Caco-2 (cell line): ENCODE data around the gene PIGU. TPM values are rescaled to one million over a fixed set of nuclear protein-coding genes. Genes with fewer than 3 reads are reported as not detected.

Experiments
- BruUV-seq: library from RNA; stranded (reverse); fragments of 400-500 nt; replicated peaks from 2 replicates; lab custom pipeline; 2021; lab: Mats Ljungman, UMichigan
- CTCF ChIA-PET: fragments of 300-600 bp; sonication (Branson Sonifier 250); formaldehyde crosslinking; loops from one replicate; lab custom pipeline; 2022; ENCODE audit warnings: antibody characterized with exemption; lab: Charles Lee
- POLR2A ChIA-PET: fragments of 300-600 bp; sonication (Branson Sonifier 250); formaldehyde crosslinking; loops from one replicate; lab custom pipeline; 2022; ENCODE audit warnings: antibody characterized with exemption; lab: Charles Lee
- DNase-seq, 2 experiments: peaks; one replicate each; pipeline versions ENCODE4 v3.0.0 to v3.0.0-alpha.2; 2020 to 2022
- H3K27me3 ChIP-seq: replicated peaks from 2 replicates; pipeline ENCODE4 v1.6.0; 2011; ENCODE audit warnings: low read length; ENCODE audit not compliant: control insufficient read depth, insufficient read depth
- H3K36me3 ChIP-seq: 2 replicates; pipeline ENCODE4 v1.5.1; 2011; ENCODE audit warnings: low read length; ENCODE audit not compliant: control insufficient read depth, insufficient read depth
- H3K4me1 ChIP-seq: fragments of 250-450 bp; sonication (Bioruptor Pico); 2 replicates; pipeline ENCODE4 v1.5.1; 2020; ENCODE audit warnings: mild to moderate bottlenecking
- H3K4me3 ChIP-seq: 2 replicates; pipeline ENCODE4 v1.5.1; 2011; ENCODE audit warnings: low read depth, mild to moderate bottlenecking, control low read depth, low read length
- H3K9me3 ChIP-seq: fragments of 250-450 bp; sonication (Bioruptor Pico); 2 replicates; pipeline ENCODE4 v1.5.1; 2020; ENCODE audit warnings: mild to moderate bottlenecking, moderate library complexity
- H3K27ac Mint-ChIP-seq: one replicate; pipeline ENCODE4 v1.8.0; 2022; ENCODE audit warnings: mixed read lengths; ENCODE audit not compliant: unreplicated experiment
- H3K27me3 Mint-ChIP-seq: one replicate; pipeline ENCODE4 v1.8.0; 2022; ENCODE audit warnings: mixed read lengths; ENCODE audit not compliant: insufficient read depth, unreplicated experiment
- H3K36me3 Mint-ChIP-seq: one replicate; pipeline ENCODE4 v1.8.0; 2022; ENCODE audit warnings: mild to moderate bottlenecking, mixed read lengths; ENCODE audit not compliant: insufficient read depth, unreplicated experiment
- H3K4me1 Mint-ChIP-seq: one replicate; pipeline ENCODE4 v1.8.0; 2022; ENCODE audit warnings: low read depth, mixed read lengths; ENCODE audit not compliant: unreplicated experiment
- H3K4me3 Mint-ChIP-seq: one replicate; pipeline ENCODE4 v1.8.0; 2022; ENCODE audit warnings: mild to moderate bottlenecking, moderate library complexity, mixed read lengths; ENCODE audit not compliant: unreplicated experiment
- H3K9me3 Mint-ChIP-seq: one replicate; pipeline ENCODE4 v1.8.0; 2022; ENCODE audit warnings: mixed read lengths; ENCODE audit not compliant: unreplicated experiment
- intact Hi-C: fragments of 100-400 bp; cut with micrococcal nuclease; formaldehyde crosslinking; loops from one replicate; pipeline ENCODE4 v1.10.0; 2022; ENCODE audit not compliant: unreplicated experiment
- total RNA-seq: library from RNA; stranded (reverse); gene quantifications from 2 replicates; pipeline ENCODE4 v1.2.3, GENCODE V29; 2022
- TF ChIP-seq, protein P1 (sequence below), 2 experiments: fragments of 200-600 bp in 1 of 2; IDR thresholded peaks; 1 replicate in 1 of 2; 2 replicates in 1 of 2; pipeline versions ENCODE4 v1.5.1 to v1.8.0; 2011 to 2022; ENCODE audit warnings: antibody characterized with exemption in 1 of 2, control low read depth in 1 of 2, inconsistent platforms in 1 of 2, low read depth in 1 of 2, low read length in 1 of 2, mild to moderate bottlenecking in 1 of 2, moderate library complexity in 1 of 2; ENCODE audit not compliant: insufficient read depth in 1 of 2, severe bottlenecking in 1 of 2, unreplicated experiment in 1 of 2

Gene PIGU
- total RNA-seq, 1 experiment from 2014 or later = 61.7 TPM

DNA sequence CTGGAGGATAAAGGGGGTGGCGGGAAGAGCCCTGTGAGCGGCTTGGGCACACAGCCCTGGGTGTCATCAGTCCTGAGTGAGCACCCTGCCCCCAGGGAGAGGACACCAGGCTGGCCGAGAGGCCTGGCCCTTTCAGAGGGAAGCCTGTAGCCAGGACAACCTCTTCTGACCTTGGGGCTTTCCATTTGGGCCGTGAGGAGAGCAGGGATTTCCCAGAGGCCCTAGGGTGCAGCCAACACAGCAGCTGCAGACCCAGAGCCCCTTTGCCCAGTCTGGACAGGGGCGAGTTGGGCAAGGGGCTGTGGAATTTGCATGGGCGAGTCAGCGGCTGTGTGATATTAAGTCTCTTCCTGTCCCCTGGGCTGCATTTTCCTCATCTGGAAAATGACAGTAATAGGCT, 112.1 kb downstream of the PIGU start:
- no peaks in the 10 kb centered on the region for H3K27me3 Mint-ChIP-seq
- POLR2A ChIA-PET = no interaction called here
- intact Hi-C loops = no loop called here

DNA sequence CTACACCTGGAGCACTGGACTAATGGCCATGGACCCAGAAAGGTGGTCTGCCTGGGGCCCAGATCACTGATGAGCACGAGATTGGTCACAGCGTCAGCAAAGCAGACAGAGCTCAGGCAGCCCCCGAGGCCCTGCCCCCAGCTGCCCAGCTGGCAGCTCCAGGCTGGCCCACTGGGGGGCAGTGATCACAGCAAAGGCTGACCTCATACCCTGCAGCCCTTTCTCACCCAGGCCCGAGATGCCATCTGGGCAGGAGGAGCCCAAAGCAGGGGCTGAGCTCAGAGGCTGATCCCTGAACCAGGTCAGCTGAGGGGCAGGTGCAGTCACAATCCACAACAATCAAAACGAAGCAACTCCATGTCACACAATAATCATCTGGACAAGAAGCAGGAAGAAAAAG, 114.3 kb downstream of the PIGU start:
- intact Hi-C loops = no loop called here
- H3K4me1 Mint-ChIP-seq = no peaks in the 10 kb centered on the region
- H3K27me3 Mint-ChIP-seq = no peaks in the 10 kb centered on the region
- POLR2A ChIA-PET = interaction anchor here (0.7 kb wide), 1 partner anchor 954 kb away, joined by 10 read pairs; no protein-coding TSS in a partner anchor
- H3K9me3 Mint-ChIP-seq = no peaks in the 10 kb centered on the region
- DNase-seq = peak in 1 of 2 experiments; percentile 56
- Histone ChIP-seq H3K4me3 (no peak overlapping the region), H3K9me3 (no peaks in the 10 kb centered on the region), H3K27me3 (no peaks in the 10 kb centered on the region), H3K36me3 (no peaks in the 10 kb centered on the region), H3K4me1 (no peaks in the 10 kb centered on the region)
- TF ChIP-seq, protein P1, sequence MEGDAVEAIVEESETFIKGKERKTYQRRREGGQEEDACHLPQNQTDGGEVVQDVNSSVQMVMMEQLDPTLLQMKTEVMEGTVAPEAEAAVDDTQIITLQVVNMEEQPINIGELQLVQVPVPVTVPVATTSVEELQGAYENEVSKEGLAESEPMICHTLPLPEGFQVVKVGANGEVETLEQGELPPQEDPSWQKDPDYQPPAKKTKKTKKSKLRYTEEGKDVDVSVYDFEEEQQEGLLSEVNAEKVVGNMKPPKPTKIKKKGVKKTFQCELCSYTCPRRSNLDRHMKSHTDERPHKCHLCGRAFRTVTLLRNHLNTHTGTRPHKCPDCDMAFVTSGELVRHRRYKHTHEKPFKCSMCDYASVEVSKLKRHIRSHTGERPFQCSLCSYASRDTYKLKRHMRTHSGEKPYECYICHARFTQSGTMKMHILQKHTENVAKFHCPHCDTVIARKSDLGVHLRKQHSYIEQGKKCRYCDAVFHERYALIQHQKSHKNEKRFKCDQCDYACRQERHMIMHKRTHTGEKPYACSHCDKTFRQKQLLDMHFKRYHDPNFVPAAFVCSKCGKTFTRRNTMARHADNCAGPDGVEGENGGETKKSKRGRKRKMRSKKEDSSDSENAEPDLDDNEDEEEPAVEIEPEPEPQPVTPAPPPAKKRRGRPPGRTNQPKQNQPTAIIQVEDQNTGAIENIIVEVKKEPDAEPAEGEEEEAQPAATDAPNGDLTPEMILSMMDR (IDR thresholded peaks at IDR 0.05; ENCODE audit: insufficient read depth in 1 of 2, low read depth in 1 of 2, low read length in 1 of 2, severe bottlenecking in 1 of 2, unreplicated experiment in 1 of 2) = peak; percentile 52 to 61
- BruUV-seq = no TSS peak
- no peak overlapping the region for H3K4me3 Mint-ChIP-seq
- H3K27ac Mint-ChIP-seq = no peak overlapping the region
- H3K36me3 Mint-ChIP-seq = peaks cover 5% of the 10 kb centered on the region
- CTCF ChIA-PET = interaction anchor here (0.5 to 2.0 kb wide), 8 partner anchors 18 to 250 kb away, joined by 3 to 17 read pairs (median 4); partner anchors contain the start of gene TP53INP2

More for the DNA sequence above, 112.1 kb downstream of the PIGU start:
- peak in 1 of 2 experiments; percentile 35 for DNase-seq
- no peaks in the 10 kb centered on the region for H3K27me3 ChIP-seq
- H3K36me3 Mint-ChIP-seq = peaks cover 5% of the 10 kb centered on the region
- TF ChIP-seq, protein P1 (IDR thresholded peaks at IDR 0.05; ENCODE audit: insufficient read depth in 1 of 2, low read depth in 1 of 2, low read length in 1 of 2, severe bottlenecking in 1 of 2, unreplicated experiment in 1 of 2) = no peak
- 0 out of 2 replicates have a peak, but pooled peaks cover 2% of the 10 kb centered on the region for H3K36me3 ChIP-seq
- H3K4me1 Mint-ChIP-seq = no peaks in the 10 kb centered on the region
- no TSS peak for BruUV-seq
- no peaks in the 10 kb centered on the region for H3K4me1 ChIP-seq
- CTCF ChIA-PET = no interaction called here
- H3K4me3 ChIP-seq = no peak overlapping the region
- no peak overlapping the region for H3K27ac Mint-ChIP-seq
- H3K9me3 Mint-ChIP-seq = no peaks in the 10 kb centered on the region
- H3K4me3 Mint-ChIP-seq = no peak overlapping the region
- no peaks in the 10 kb centered on the region for H3K9me3 ChIP-seq

DNA sequence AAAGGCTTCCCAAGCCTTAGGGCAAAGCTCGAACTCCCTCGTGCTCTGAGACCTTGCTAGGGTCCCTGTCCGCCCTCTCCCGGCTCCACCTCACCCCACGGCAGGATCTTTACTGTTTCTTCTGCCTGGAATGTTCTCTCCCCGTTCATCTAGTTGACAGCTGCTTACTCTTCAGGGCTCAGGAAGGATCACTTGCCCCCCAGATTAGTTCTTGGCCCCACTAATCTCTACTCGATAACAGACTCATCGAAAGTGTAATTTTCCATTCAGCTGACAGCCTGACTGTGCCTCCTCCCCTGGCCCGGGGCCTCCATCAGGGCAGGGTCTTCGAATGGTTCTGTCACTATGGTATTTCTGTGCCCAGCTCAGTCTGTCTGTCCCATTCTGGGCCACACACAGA, 115.2 kb downstream of the PIGU start:
- H3K36me3 ChIP-seq = no peaks in the 10 kb centered on the region
- Mint-ChIP-seq H3K4me1 (no peaks in the 10 kb centered on the region), H3K9me3 (no peaks in the 10 kb centered on the region), H3K27ac (no peak overlapping the region), H3K36me3 (peaks cover 5% of the 10 kb centered on the region), H3K27me3 (no peaks in the 10 kb centered on the region), H3K4me3 (no peak overlapping the region)
- POLR2A ChIA-PET = no interaction called here
- no peak overlapping the region for H3K4me3 ChIP-seq
- intact Hi-C loops = no loop called here
- no peak for DNase-seq
- TF ChIP-seq, protein P1 (IDR thresholded peaks at IDR 0.05; ENCODE audit: insufficient read depth in 1 of 2, low read depth in 1 of 2, low read length in 1 of 2, severe bottlenecking in 1 of 2, unreplicated experiment in 1 of 2) = no peak
- no peaks in the 10 kb centered on the region for H3K27me3 ChIP-seq
- CTCF ChIA-PET = interaction anchor here (0.6 to 2.0 kb wide), 4 partner anchors 23 to 249 kb away, joined by 3 to 17 read pairs (median 4); partner anchors contain the start of gene TP53INP2
- no TSS peak for BruUV-seq
- H3K9me3 ChIP-seq = no peaks in the 10 kb centered on the region
- no peaks in the 10 kb centered on the region for H3K4me1 ChIP-seq
